Measurements from ENCODE around the gene RASGRP4. TPM values are rescaled to one million over a fixed set of nuclear protein-coding genes. Genes with fewer than 3 reads are reported as not detected.
"Not testable (repeated sequence)": the region's sequence is repeated elsewhere in the genome, so short reads cannot be mapped to it uniquely, and the experiment has no call there.

RASGRP4 gene
- total and polyA plus RNA-seq, 2 donors, result 0.95 to 2.4 TPM

DNA sequence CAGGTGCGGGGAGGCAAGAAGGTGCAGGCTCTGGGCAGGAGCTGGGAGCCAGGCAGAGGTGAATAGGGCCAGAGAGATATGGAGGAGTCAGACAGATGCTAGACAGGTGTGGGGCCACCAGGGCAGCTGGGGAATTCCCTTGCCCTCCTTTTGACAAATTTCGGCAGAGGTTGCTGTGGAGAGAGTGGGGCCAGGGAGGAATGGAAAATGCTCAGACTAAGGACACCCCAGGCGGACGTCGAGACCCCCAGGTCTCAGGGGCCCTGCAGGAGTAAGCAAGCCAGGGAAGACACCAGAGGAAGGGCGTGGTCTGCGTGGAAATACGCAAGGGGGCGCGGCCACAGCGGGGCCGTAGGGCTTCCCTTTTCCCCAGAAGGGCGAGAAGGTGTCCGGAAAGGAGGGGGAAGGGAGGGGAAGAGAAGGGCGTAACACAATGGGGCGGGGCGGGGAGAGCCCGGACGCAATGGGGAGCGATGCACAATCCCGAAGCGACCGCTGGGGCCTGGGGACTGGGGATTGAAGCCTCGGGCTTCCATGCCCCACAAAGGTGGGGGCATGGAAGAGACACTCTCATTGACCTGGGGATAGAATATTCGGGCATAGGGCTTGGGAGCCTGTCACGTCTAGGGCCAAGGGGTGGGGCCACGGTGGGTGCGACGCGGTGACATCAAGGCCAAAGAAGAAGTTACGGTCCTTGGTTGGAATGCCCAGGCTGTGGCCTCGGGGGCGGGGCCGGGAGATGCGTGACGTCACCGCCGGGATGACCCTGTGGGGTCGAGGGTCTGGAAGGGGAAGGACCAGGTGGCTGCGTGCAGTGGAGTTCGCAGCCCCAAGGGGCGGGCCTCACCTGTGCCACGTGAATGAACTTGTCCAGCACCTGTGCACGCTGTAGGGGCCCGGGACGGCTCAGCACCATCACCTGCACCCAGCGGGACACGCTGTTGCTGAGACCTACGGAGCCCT, 8.2 kb downstream of the RASGRP4 start:
- no peaks in the 10 kb centered on the region for H3K36me3 ChIP-seq (ENCODE audit: insufficient read depth)
- H3K27ac ChIP-seq (ENCODE audit: low read depth), result no peak overlapping the region
- no peak for DNase-seq (ENCODE audit: extremely low spot score)
- WGBS, result 6% methylated on average over 49 of the region's 49 CpGs
- H3K4me3 ChIP-seq (ENCODE audit: low read depth, low read length), result no peak overlapping the region
- H3K4me1 ChIP-seq (ENCODE audit: insufficient read depth), result no peaks in the 10 kb centered on the region

DNA sequence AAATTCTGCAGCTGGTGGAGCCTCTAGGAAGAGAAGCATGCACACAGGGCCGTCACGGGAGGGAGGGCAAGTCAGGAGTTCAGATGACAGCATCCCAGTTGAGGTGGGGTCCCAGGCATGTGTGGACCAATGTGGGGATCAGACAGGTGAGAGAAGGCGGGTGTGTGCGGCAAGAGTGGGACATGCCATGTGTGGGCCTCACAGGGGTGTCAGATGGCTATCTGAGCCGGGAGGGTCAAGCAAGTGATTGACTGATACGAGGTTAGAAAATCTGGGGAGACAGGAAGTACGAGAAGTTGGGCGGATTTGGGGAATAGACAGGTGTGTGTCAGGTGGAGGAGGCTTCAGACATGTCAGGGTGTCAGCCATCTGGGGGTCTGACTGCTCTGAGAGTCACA, 8.9 kb downstream of the RASGRP4 start:
- Histone ChIP-seq H3K4me1 (ENCODE audit: insufficient read depth) (no peaks in the 10 kb centered on the region), H3K4me3 (ENCODE audit: low read depth, low read length) (no peak overlapping the region), H3K27ac (ENCODE audit: low read depth) (no peak overlapping the region), H3K36me3 (ENCODE audit: insufficient read depth) (no peaks in the 10 kb centered on the region)
- 68% methylated on average over 8 of the region's 8 CpGs for WGBS
- no peak for DNase-seq (ENCODE audit: extremely low spot score)

DNA sequence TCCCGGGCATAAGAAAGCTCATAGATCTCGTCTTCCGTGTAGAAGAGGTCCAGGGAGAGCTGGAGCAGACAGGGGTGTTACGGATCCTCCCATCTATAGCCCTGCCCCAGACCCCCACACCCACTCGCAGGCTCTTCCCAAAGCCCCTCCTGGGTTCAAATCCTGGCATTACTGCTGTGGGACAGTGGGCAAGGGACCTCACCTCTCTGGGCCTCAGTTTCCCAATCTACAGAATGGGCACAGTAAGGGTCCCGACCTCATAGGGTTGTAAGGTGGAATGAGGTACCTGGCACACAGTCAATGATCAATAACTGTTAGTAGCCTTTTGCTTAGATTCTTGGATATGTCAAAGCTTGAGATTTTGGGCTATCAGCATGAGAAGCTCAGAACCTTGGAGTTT, 12.6 kb downstream of the RASGRP4 start:
- Histone ChIP-seq H3K4me3 (ENCODE audit: low read depth, low read length) (no peak overlapping the region), H3K36me3 (ENCODE audit: insufficient read depth) (no peaks in the 10 kb centered on the region), H3K27ac (ENCODE audit: low read depth) (no peak overlapping the region), H3K4me1 (ENCODE audit: insufficient read depth) (no peaks in the 10 kb centered on the region)
- WGBS, result 84% methylated on average over 6 of the region's 6 CpGs
- no peak for DNase-seq (ENCODE audit: extremely low spot score)

GRCh38 chr19:38412961-38413360, 13.1 kb downstream of the RASGRP4 start:
- 55% methylated on average over 11 of the region's 11 CpGs for WGBS
- no peak overlapping the region for H3K27ac ChIP-seq (ENCODE audit: low read depth)
- H3K4me1 ChIP-seq (ENCODE audit: insufficient read depth), result no peaks in the 10 kb centered on the region
- no peak overlapping the region for H3K4me3 ChIP-seq (ENCODE audit: low read depth, low read length)
- no peaks in the 10 kb centered on the region for H3K36me3 ChIP-seq (ENCODE audit: insufficient read depth)
- no peak for DNase-seq (ENCODE audit: extremely low spot score)

DNA sequence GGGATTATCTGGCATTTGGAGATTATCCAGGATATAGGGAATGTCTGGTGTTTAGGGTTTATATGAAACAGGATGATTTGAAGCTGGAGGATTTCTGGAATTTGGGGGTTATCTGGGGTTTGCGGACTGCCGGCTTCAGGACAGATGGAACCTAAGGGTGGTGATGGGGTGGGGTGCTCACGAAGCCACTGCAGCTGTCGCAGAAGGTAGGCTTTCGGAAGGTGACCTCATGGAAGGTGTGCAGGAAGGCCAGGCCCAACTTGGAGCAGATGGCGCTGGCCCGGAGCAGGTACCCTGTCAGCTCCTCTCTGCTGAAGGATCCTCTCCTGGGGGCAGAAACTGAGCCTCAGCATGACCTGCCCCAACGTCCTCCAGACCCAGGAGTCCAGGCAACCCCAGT, 13.5 kb downstream of the RASGRP4 start:
- H3K4me1 ChIP-seq (ENCODE audit: insufficient read depth), result no peaks in the 10 kb centered on the region
- WGBS, result 82% methylated on average over 8 of the region's 8 CpGs
- no peak for DNase-seq (ENCODE audit: extremely low spot score)
- no peaks in the 10 kb centered on the region for H3K36me3 ChIP-seq (ENCODE audit: insufficient read depth)
- H3K27ac ChIP-seq (ENCODE audit: low read depth), result no peak overlapping the region
- no peak overlapping the region for H3K4me3 ChIP-seq (ENCODE audit: low read depth, low read length)

GRCh38 chr19:38411898-38412297, 14.1 kb downstream of the RASGRP4 start:
- DNase-seq (ENCODE audit: extremely low spot score); H3K36me3 ChIP-seq (ENCODE audit: insufficient read depth); H3K4me1 ChIP-seq (ENCODE audit: insufficient read depth); H3K4me3 ChIP-seq (ENCODE audit: low read depth, low read length); H3K27ac ChIP-seq (ENCODE audit: low read depth): not testable (repeated sequence)
- 92% methylated on average over 5 of the region's 5 CpGs for WGBS

- Histone ChIP-seq H3K4me1 (ENCODE audit: insufficient read depth) (no peaks in the 10 kb centered on the region), H3K36me3 (ENCODE audit: insufficient read depth) (peaks cover 3% of the 10 kb centered on the region), H3K27ac (ENCODE audit: low read depth) (no peak overlapping the region), H3K4me3 (ENCODE audit: low read depth, low read length) (no peak overlapping the region)
- WGBS, result 84% methylated on average over 13 of the region's 13 CpGs
- no peak for DNase-seq (ENCODE audit: extremely low spot score)
Measured at GRCh38 chr19:38411041-38411712, 14.8 kb downstream of the RASGRP4 start.

- not testable (repeated sequence) for H3K36me3 ChIP-seq (ENCODE audit: insufficient read depth); DNase-seq (ENCODE audit: extremely low spot score); H3K27ac ChIP-seq (ENCODE audit: low read depth); H3K4me3 ChIP-seq (ENCODE audit: low read depth, low read length); H3K4me1 ChIP-seq (ENCODE audit: insufficient read depth)
- 79% methylated on average over 6 of the region's 6 CpGs for WGBS
Measured at GRCh38 chr19:38410407-38410806, 15.6 kb downstream of the RASGRP4 start.

- Histone ChIP-seq H3K4me1 (ENCODE audit: insufficient read depth) (no peaks in the 10 kb centered on the region), H3K36me3 (ENCODE audit: insufficient read depth) (peaks cover 3% of the 10 kb centered on the region), H3K4me3 (ENCODE audit: low read depth, low read length) (no peak overlapping the region), H3K27ac (ENCODE audit: low read depth) (no peak overlapping the region)
- no peak for DNase-seq (ENCODE audit: extremely low spot score)
- 43% methylated on average over 7 of the region's 7 CpGs for WGBS
Measured at GRCh38 chr19:38409631-38410133, 16.3 kb downstream of the RASGRP4 start.

DNA sequence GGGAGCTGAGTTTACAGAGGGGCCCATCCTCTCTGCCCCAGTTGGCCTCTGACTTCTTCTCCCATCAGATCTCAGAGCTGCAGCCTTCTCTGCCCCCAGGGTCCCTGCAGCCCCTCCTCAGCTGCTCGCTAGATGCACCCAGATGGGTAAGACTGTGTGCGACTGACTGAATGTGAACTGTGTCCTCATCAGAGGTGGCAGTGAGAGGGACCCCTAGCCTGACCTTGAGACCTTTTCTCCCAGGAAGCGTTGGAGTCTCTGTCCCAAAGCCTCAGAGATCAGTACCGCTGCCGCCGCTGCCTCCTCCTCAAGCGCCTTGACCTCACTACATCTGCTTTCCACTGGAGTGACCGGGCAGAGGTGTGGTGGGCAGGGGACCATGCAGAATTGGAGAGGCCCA, 20.7 kb downstream of the RASGRP4 start:
- 90% methylated on average over 8 of the region's 8 CpGs for WGBS
- H3K27ac ChIP-seq (ENCODE audit: low read depth), result no peak overlapping the region
- H3K4me1 ChIP-seq (ENCODE audit: insufficient read depth), result no peaks in the 10 kb centered on the region
- no peak for DNase-seq (ENCODE audit: extremely low spot score)
- H3K36me3 ChIP-seq (ENCODE audit: insufficient read depth), result peaks cover 3% of the 10 kb centered on the region
- no peak overlapping the region for H3K4me3 ChIP-seq (ENCODE audit: low read depth, low read length)

- no peaks in the 10 kb centered on the region for H3K4me1 ChIP-seq (ENCODE audit: insufficient read depth)
- H3K36me3 ChIP-seq (ENCODE audit: insufficient read depth), result peaks cover 3% of the 10 kb centered on the region
- H3K4me3 ChIP-seq (ENCODE audit: low read depth, low read length), result no peak overlapping the region
- H3K27ac ChIP-seq (ENCODE audit: low read depth), result no peak overlapping the region
- 93% methylated on average over 6 of the region's 6 CpGs for WGBS
- no peak for DNase-seq (ENCODE audit: extremely low spot score)
Measured at GRCh38 chr19:38404858-38405257, 21.2 kb downstream of the RASGRP4 start.

DNA sequence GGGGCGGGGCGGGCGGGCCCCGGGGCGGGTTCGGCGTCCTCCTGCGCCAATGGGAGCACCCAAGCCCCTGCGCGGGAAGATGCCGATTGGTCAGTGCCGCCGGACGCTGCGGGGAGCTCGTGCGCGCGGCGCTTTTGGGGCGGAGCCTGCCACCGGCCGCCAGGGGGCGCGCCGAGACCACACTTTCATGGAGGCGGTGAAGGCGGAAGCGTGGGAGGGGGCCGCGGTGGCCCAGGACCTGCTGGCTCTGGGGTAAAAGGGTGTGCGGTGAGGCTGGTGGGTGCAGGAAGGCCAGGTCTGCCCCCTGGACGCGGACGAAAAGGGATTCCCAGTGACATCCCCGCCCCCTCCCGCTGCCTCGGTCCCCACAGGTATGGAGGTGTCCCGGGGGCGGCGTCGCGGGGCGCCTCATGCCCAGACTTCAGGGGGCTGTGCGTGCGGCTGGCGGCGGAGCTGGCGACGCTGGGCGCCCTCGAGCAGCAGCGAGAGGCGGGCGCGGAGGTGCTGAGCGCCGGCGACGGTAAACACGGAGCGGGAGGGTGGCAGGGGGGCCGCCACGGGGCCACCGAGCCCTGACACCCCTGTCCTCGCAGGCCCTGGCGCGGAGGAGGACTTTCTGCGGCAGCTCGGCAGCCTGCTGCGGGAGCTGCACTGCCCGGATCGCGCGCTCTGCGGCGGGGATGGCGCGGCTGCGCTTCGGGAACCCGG, 22.9 kb downstream of the RASGRP4 start, which contains the start of gene FAM98C:
FAM98C (plus strand) TSS at position 127 of the 708 bp plus-strand sequence; CDS start at position 188, 61 bp downstream.
- peak within 1 kb of the TSS; percentile 44 for H3K27ac ChIP-seq (ENCODE audit: low read depth)
- H3K4me3 ChIP-seq (ENCODE audit: low read depth, low read length), result peak within 1 kb of the TSS; percentile 86
- peaks cover 3% of the 10 kb centered on the region for H3K36me3 ChIP-seq (ENCODE audit: insufficient read depth)
- peak; percentile 89 for DNase-seq (ENCODE audit: extremely low spot score)
- WGBS, result under 1% methylated on average over 82 of the region's 82 CpGs
- no peaks in the 10 kb centered on the region for H3K4me1 ChIP-seq (ENCODE audit: insufficient read depth)

DNA sequence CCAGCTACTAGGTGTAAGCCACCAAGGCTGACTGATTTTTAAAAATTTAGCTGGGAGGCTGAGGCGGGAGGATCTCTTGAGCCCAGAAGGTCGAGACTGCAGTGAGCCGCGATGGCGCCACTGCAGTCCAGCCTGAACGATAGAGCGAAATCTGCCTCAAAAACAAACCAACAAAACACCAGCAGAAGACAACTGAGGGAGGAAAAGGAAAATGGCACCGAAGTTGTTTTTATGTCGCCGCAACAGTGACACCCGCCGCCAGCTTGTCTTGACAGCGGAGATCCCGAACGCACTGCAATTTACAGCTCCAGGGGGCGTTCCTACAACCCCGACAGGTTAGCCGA, 23.4 kb downstream of the RASGRP4 start:
- WGBS, result 2% methylated on average over 18 of the region's 18 CpGs
- H3K4me1 ChIP-seq (ENCODE audit: insufficient read depth), result no peaks in the 10 kb centered on the region
- H3K27ac ChIP-seq (ENCODE audit: low read depth), result no peak overlapping the region

More for the DNA sequence above, 23.4 kb downstream of the RASGRP4 start:
- no peak for DNase-seq (ENCODE audit: extremely low spot score)
- peaks cover 3% of the 10 kb centered on the region for H3K36me3 ChIP-seq (ENCODE audit: insufficient read depth)
- H3K4me3 ChIP-seq (ENCODE audit: low read depth, low read length), result peak overlapping the region; percentile 2

Data from urinary bladder (tissue), 4 donors.